GM12878 (cell line): Measurements from ENCODE around the gene IRF9. TPM values are rescaled to one million over a fixed set of nuclear protein-coding genes. Genes with fewer than 3 reads are reported as not detected.

Experiments used
- ATAC-seq: fragments of 200-7000 bp; cut with Tn5 transposase; 3 replicates; pipeline ENCODE4 v1.9.1; 2020; ENCODE audit warnings: mild to moderate bottlenecking, moderate library complexity
- BruUV-seq: library from RNA; stranded (reverse); fragments of 400-500 nt; replicated peaks from 2 replicates; lab custom pipeline; 2021; lab: Mats Ljungman, UMichigan
- CTCF ChIA-PET: fragments of 300-600 bp; sonication (Branson Sonifier 250); formaldehyde crosslinking; extraction: SDS; loops from one replicate; lab custom pipeline; 2021; ENCODE audit warnings: inconsistent platforms; lab: Yijun Ruan, JAX
- POLR2A ChIA-PET: fragments of 350-600 bp; formaldehyde crosslinking; extraction: SDS; loops from one replicate; lab custom pipeline; 2021; ENCODE audit warnings: inconsistent platforms; lab: Charles Lee
- RAD21 ChIA-PET: fragments of 300-600 bp; sonication (Branson Sonifier 250); formaldehyde crosslinking; loops from one replicate; lab custom pipeline; 2023; ENCODE audit warnings: antibody characterized with exemption; ENCODE audit not compliant: unreplicated experiment; lab: Charles Lee
- SMC1A ChIA-PET: fragments of 300-600 bp; sonication (Branson Sonifier 250); formaldehyde crosslinking; loops from one replicate; lab custom pipeline; 2023; ENCODE audit not compliant: unreplicated experiment, uncharacterized antibody; lab: Charles Lee
- DNase-seq: peaks from one replicate; pipeline ENCODE4 v3.0.0-alpha.2; 2011; ENCODE audit warnings: low read depth, low spot score
- FAIRE-seq: peaks from 3 replicates; lab custom pipeline; 2011; peaks lifted over from hg19 to GRCh38; lab: Jason Lieb, UNC
- H2AFZ ChIP-seq: 2 replicates; pipeline ENCODE4 v1.6.0; 2011; ENCODE audit warnings: low read depth, low read length, control low read depth; ENCODE audit not compliant: control insufficient read depth
- H3K27ac ChIP-seq: 2 replicates; pipeline ENCODE4 v1.5.1; 2011; ENCODE audit warnings: control low read depth; ENCODE audit not compliant: control insufficient read depth, insufficient read depth
- H3K27me3 ChIP-seq, 2 experiments: replicated peaks in 1 of 2; 2 replicates each; pipeline versions ENCODE4 v1.6.0 to v1.6.1; 2011; ENCODE audit warnings: low read length in 1 of 2; ENCODE audit not compliant: control insufficient read depth in 2 of 2, insufficient read depth in 2 of 2
- H3K36me3 ChIP-seq, 2 experiments: 2 replicates each; pipeline ENCODE4 v1.5.1; 2011; ENCODE audit warnings: low read length in 1 of 2; ENCODE audit not compliant: control insufficient read depth in 2 of 2, insufficient read depth in 2 of 2
- H3K4me1 ChIP-seq: 2 replicates; pipeline ENCODE4 v1.6.1; 2011; ENCODE audit warnings: mild to moderate bottlenecking, low read length, moderate library complexity, mixed read lengths; ENCODE audit not compliant: control insufficient read depth, insufficient read depth
- H3K4me2 ChIP-seq: 2 replicates; pipeline ENCODE4 v1.6.0; 2011; ENCODE audit warnings: control low read depth; ENCODE audit not compliant: control insufficient read depth, insufficient read depth
- H3K4me3 ChIP-seq: fragments of 200-600 bp; sonication (generic); 2 replicates; pipeline ENCODE4 v1.5.1; 2016
- H3K79me2 ChIP-seq: 2 replicates; pipeline ENCODE4 v1.6.0; 2011; ENCODE audit warnings: low read length; ENCODE audit not compliant: control insufficient read depth, insufficient read depth
- H3K9ac ChIP-seq: 2 replicates; pipeline ENCODE4 v1.8.0; 2011; ENCODE audit warnings: low read length, control low read depth, mixed read lengths; ENCODE audit not compliant: control insufficient read depth, insufficient read depth
- H3K9me3 ChIP-seq: replicated peaks from 3 replicates; pipeline ENCODE4 v1.5.1; 2011; ENCODE audit warnings: mild to moderate bottlenecking, low read length; ENCODE audit not compliant: control insufficient read depth, insufficient read depth
- H4K20me1 ChIP-seq: 2 replicates; pipeline ENCODE4 v1.6.0; 2011; ENCODE audit not compliant: control insufficient read depth, insufficient read depth
- ATF7 ChIP-seq: fragments of 450-650 bp; IDR thresholded peaks from 2 replicates; pipeline ENCODE4 v1.6.1; 2016; ENCODE audit warnings: low read depth, mild to moderate bottlenecking
- CBX5 ChIP-seq: sonication (generic); IDR thresholded peaks from 2 replicates; pipeline ENCODE4 v1.6.1; 2016; ENCODE audit warnings: low read depth, moderate library complexity, mild to moderate bottlenecking, inconsistent platforms
- EP300 ChIP-seq, 2 experiments: fragments of 150-350 bp in 1 of 2; IDR thresholded peaks; 2 replicates each; pipeline ENCODE4 v1.6.1; 2011 to 2012; ENCODE audit warnings: low read depth in 2 of 2, low read length in 2 of 2, borderline replicate concordance in 1 of 2, improper control_type of control experiment in 1 of 2, inconsistent platforms in 1 of 2; ENCODE audit not compliant: control insufficient read depth in 1 of 2
- LARP7 ChIP-seq: fragments of 450-650 bp; IDR thresholded peaks from 2 replicates; pipeline ENCODE4 v1.6.1; 2017; ENCODE audit warnings: mild to moderate bottlenecking
- PAX5 ChIP-seq: IDR thresholded peaks from 2 replicates; pipeline ENCODE4 v1.6.1; 2011; ENCODE audit warnings: low read depth, low read length, borderline replicate concordance
- POLR2A ChIP-seq: IDR thresholded peaks from 2 replicates; pipeline ENCODE4 v1.6.1; 2011; ENCODE audit warnings: low read depth, mild to moderate bottlenecking, low read length
- POLR2AphosphoS5 ChIP-seq: IDR thresholded peaks from 2 replicates; pipeline ENCODE4 v1.6.1; 2011; ENCODE audit warnings: mild to moderate bottlenecking, low read length, inconsistent platforms
- SMAD5 ChIP-seq: IDR thresholded peaks from 2 replicates; pipeline ENCODE4 v1.6.1; 2016; ENCODE audit warnings: antibody characterized with exemption, low read depth
- WGBS: methylation state at CpG from one replicate; pipeline ENCODE4 v1.1.6; 2016; ENCODE audit warnings: low lambda C conversion rate; ENCODE audit not compliant: insufficient replicate concordance, insufficient coverage; ENCODE audit errors: missing lambda C conversion rate; 5-methylcytosine and 5-hydroxymethylcytosine counted together
- in situ Hi-C: fragments of 300-500 bp; cut with MboI; formaldehyde crosslinking; loops from 9 replicates; pipeline ENCODE4 v1.14.3; 2018; ENCODE audit warnings: mixed read lengths
- intact Hi-C: fragments of 100-400 bp; cut with micrococcal nuclease; formaldehyde crosslinking; loops from one replicate; pipeline ENCODE4 v1.14.2; 2022; ENCODE audit not compliant: unreplicated experiment
- polyA plus RNA-seq, 11 experiments: library from polyadenylated mRNA; depleted of rRNA in 4 of 11; unstranded in 6 of 11; stranded (reverse) in 5 of 11; fragments of >200 nt; fragmentation: Nextera tagmentation in 4 of 11; fragmentation: Illumina TruSeq in 1 of 11; extraction: Ambion mirVana in 4 of 11; extraction: Trizol in 1 of 11; gene quantifications; 1 replicate in 1 of 11; 2 replicates in 10 of 11; pipeline versions ENCODE4 v1.2.1 to v1.2.3, GENCODE V29; 2011 to 2016; ENCODE audit warnings: inconsistent platforms in 2 of 11, missing spikeins in 2 of 11, low read depth in 1 of 11
- total RNA-seq, 4 experiments: library from RNA; depleted of rRNA in 3 of 4; stranded (reverse); fragments of >200 nt in 3 of 4; fragmentation: Illumina TruSeq in 1 of 4; extraction: Trizol in 1 of 4; gene quantifications; 2 replicates each; pipeline versions ENCODE4 v1.2.1 to v1.2.3, GENCODE V29; 2013 to 2021

Gene IRF9
- total and polyA plus RNA-seq, 10 of the 15 experiments (the other 5 are each of a cell fraction or from before 2014, with no cell fraction given) = 47.6 to 234 (median 148) TPM

GRCh38 chr14:24179961-24180796 is 19.1 kb downstream of the IRF9 start:
- Histone ChIP-seq H3K4me1 (no peaks in the 10 kb centered on the region), H3K27me3 (no peaks in the 10 kb centered on the region), H3K4me3 (no peak overlapping the region), H3K9me3 (no peaks in the 10 kb centered on the region), H2AFZ (no peak overlapping the region), H4K20me1 (no peaks in the 10 kb centered on the region), H3K9ac (no peak overlapping the region), H3K4me2 (no peak overlapping the region), H3K79me2 (no peaks in the 10 kb centered on the region), H3K36me3 (peaks cover 13 to 54% of the 10 kb centered on the region in 2 experiments; a peak in 3 of 4 replicates), H3K27ac (no peak overlapping the region)
- DNase-seq = no peak
- POLR2A ChIA-PET = interaction anchor here (1.4 kb wide), 1 partner anchor 18 kb away, joined by 4 read pairs; no protein-coding TSS in a partner anchor
- 53% methylated on average over 18 of the region's 18 CpGs for WGBS
- BruUV-seq = no TSS peak
- FAIRE-seq = no peak
- ATAC-seq = peak; percentile 52
- in situ Hi-C loops (no loop called here), intact Hi-C loops (no loop called here)
- TF ChIP-seq POLR2A (peak; percentile 62), ATF7 (0 out of 2 replicates have a peak, but pooled peaks have one; percentile 45), POLR2AphosphoS5 (0 out of 2 replicates have a peak, but pooled peaks have one; percentile 3), PAX5 (no peak), LARP7 (no peak), SMAD5 (0 out of 2 replicates have a peak, but pooled peaks have one; percentile 27), EP300 (IDR thresholded peaks at IDR 0.05; ENCODE audit: borderline replicate concordance in 1 of 2, control insufficient read depth in 1 of 2, low read depth in 2 of 2, low read length in 2 of 2) (no peak), CBX5 (no peak)
- CTCF ChIA-PET = interaction anchor here (0.6 to 1.0 kb wide), 3 partner anchors 33 to 128 kb away, joined by 3 to 5 read pairs (median 3); partner anchors contain the start of genes CHMP4A, CIDEB and MDP1
- SMC1A ChIA-PET = no interaction called here
- RAD21 ChIA-PET = interaction anchor here (1.7 kb wide), 1 partner anchor 117 kb away, joined by 4 read pairs; no protein-coding TSS in a partner anchor
